Neural progenitor cell (in vitro differentiated cells): ENCODE data around the gene CERS1.

Source experiments
- CTCF ChIP-seq: fragments of 200-600 bp; sonication (generic); IDR thresholded peaks from 2 replicates; pipeline ENCODE4 v1.5.1; 2017; ENCODE audit warnings: antibody characterized with exemption, mild to moderate bottlenecking
- EZH2 ChIP-seq: fragments of 200-600 bp; sonication (generic); IDR thresholded peaks from 2 replicates; pipeline ENCODE4 v1.6.1; 2017; ENCODE audit warnings: antibody characterized with exemption, mild to moderate bottlenecking, moderate library complexity

- no peak for TF ChIP-seq EZH2
- no peak for TF ChIP-seq CTCF
Measured at GRCh38 chr19:18867751-18868150, 28.2 kb downstream of the CERS1 start.
